NCI-H345 treated with DMSO at 0.1 percent for 48 hours (cell line): ENCODE results near the gene BNIP1.
A peak's percentile ranks its signal among the peaks of the same experiment; 100 is the strongest.

Source experiments
- DNase-seq: peaks from one replicate; lab custom pipeline; 2025; ENCODE audit not compliant: unreplicated experiment; lab: John Stamatoyannopoulos, UW

Gene BNIP1

DNA sequence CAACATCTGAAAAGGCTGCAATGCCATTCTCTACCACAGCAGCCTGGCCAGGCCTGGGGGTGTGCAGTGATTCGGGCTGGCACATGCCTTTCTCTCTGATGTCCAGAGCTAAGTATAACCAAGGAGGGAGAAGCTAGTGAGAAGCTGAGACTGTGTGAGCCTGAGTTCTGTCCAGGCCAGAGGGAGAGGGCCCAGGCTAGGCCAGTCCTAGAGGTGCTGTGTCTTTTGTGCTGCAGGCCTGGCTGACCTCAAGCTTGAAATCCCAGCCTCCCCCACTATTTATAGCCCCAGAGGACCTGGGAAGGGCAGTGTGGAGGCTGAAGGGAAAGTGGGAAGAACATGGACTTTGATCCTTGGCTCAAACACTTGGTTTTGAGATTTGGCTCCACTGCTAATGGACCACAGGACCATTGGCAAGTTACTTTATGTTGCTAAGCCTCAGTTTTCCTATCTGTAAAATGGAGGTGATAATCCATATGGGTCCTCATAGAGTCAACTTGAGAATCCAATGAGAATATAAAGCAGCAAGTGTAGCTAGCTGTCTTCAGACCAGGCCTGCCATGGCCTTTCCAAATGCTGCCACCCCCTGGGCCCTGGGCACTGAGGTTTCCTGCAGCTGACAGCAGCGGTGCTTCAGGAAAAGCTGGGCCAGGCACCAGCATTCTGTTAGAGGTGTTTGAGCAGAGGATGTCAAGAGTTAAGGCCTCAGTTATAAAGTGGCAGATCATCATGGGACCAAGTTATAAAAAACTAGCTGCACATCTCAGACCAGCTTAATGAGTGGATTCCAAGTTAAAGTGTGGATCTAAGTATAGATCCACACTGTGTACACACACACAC, 21.1 kb downstream of the BNIP1 start:
- no peak for DNase-seq

DNA sequence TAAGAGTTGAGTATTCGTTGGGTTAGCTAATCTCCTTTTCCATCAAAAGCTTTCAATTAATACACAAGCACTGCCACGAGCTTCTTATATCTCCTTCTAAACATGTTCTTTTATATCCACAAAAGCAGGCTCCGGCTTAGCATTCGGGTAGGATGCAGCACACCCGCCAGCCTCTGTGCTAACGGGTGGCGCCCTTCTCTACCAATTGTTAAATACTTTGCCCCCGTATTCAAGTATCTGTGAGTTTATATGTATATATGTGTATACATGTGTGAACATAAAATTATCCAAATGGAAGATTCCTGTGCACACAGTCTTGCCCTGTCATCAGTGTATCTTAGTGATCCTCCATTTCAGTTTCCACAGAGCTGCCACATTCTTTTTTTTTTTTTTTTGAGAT, 27.8 kb downstream of the BNIP1 start:
- no peak for DNase-seq

DNA sequence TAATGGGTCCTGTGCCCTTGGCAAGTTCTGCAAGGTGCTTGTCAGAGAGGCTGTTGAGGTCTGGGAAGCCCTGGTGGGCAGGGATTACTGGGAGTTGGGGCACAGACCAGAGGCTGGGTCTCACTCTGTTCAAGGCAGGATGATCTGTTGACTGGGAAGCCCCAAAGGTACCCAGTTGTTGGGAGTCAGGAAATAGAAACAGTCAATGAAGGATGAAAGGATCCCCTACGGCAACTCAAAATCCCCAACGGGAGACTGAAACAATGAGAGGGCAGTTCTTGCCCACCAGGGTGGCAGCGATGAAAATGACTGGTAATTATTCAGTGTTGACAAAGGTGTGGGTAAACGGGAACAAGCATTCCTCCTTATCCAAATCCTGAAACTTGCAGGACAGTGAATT, 31.2 kb downstream of the BNIP1 start:
- DNase-seq = no peak

DNA sequence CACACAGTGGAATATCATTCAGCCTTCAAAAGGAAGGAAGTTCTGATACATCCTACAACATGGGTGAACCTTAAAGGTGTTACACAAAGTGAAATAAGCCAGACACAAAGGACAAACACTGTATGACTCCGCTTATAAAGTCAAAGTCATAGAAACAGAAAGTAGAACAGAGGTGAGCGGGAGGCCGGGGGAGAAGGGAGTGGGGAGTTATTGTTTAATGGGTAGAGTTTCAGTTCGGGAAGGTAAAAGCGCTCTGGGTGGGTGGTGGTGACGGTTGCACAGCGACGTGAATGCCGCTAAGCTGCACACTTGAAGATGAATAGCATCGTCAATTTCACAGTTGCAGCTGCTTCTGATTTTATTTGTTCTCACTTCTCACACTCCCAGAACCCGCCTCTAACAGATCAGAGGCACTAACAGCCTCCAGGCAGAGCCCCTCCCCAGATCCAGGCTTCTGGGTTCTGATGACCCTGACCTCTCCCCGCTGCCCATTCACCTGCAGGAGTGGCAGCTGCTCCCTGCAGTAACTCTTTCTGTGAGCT, 34.1 kb downstream of the BNIP1 start:
- DNase-seq = peak; percentile 37

DNA sequence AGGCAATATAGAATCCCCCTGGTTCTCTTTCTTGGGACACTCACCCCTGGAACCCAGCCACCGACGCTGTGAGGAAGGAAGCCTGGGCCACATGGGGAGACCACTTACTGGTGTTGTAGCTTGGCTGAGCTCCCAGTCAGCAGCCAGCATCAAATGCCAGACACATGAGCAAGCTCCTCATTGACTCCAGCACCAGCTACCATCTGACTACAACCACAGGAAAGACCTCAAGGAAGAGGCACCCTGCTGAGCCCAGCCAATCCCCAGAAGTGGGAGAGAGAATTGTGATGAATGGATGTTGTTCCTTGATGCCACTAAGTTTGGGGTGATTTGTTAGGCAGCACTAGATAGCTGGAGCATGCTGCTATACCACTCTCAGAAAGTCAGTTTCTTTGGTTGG, 36.0 kb downstream of the BNIP1 start:
- no peak for DNase-seq

DNA sequence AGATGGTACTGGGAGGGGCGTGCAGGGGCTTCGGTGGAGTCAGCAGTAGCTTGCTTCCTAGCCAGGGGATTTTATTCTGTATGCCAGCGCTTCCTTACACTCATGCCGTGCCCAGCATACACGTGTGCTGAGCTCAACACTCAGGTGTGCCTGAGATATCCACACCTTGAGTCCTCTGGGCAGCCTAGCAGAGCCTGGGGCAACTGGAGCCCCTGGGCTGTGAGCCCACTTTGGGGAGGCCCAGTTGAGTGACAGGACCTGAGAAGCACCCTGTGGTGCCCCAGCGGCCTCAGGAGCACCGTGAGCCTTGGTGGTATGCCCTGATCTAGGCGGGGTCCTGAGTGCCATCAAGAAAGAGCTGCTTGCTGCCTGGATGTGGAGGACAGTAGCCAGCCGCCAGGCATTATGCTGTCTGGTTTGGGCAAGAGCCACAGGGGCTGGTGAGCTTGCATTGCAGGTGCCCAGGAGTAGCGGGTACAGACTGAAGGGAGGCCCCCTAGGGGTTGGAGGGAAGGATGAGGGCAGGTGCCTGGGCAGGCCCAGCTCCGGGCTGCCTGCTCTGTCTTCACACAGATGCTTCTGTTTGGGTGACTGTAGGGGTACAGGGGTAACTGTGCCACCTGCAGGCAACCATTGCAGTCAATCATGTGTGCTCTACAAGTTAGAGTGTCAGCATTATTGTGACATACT, 42.9 kb downstream of the BNIP1 start:
- no peak for DNase-seq

DNA sequence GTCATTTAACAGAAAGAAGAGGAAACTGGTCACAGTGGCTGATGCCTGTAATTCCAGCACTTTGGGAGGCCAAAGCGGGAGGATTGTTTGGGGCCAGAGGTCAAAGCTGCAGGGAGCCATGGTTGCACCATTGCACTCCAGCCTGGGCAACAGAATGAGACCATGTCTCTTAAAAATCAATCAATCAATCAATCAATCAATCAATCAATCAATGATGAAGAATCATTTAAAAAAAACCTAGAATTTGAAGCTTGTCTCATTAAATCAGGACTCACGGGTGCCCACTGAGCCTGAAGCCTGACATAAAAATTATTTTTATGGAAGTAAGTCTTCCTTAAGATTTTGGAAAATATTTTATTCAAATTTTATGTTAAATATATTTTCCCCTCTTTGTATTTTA, 43.9 kb downstream of the BNIP1 start:
- no peak for DNase-seq

DNA sequence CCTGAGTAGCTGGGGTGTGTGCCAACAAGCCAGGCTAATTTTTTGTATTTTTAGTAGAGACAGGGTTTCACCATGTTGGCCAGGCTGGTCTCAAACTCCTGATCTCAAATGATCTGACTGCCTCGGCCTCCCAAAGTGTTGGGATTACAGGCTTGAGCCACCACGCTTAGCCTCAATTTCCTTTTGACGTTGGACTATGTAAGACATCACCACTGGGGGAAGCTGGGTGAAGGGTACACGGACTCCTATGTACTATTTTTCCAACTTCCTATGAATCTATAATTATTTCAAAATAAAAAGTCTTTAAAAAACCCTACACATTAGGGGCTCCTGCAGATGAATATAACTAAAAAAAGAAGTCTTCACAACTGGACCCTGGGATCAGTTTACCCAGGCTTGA, 46.7 kb downstream of the BNIP1 start:
- no peak for DNase-seq

DNA sequence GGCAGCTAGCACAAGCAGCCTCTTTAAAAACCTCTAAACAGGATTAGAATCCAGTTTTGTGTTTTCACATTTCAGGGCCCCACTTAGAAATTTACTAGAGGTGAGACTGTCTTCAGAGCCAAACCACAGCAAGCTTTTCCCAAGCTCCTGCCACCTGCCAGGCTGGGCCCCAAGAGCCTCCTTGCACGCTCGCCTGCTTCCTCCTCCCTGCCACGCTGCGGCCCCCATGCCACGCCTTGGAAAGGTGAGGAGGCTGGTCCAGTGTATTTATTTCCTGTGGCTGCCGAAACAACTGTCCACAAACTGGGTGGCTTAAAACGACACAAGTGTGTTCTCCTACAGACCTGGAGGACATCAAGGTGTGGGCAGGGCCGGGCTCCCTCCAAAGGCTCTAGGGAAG, 47.2 kb downstream of the BNIP1 start:
- DNase-seq = no peak

DNA sequence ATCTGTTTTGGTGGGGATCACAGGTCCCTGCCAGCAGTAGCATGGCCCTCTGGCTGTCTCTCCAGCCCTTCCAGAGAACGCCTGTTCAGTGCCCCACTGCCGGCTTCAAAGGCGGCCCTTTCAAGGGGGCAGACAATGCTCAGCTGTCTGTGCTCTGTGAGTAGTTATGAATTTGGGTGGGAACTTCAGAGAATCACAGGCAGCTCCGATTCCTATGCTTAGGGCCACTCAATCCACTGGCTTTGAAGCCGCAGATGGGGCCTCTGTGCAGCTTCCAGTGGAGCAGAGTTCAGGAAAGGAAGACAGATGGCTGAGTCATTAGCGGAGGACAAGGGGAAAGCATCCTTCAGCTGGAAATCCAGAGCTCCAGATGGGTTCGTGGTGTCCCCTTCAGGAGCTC, 48.2 kb downstream of the BNIP1 start:
- no peak for DNase-seq

DNA sequence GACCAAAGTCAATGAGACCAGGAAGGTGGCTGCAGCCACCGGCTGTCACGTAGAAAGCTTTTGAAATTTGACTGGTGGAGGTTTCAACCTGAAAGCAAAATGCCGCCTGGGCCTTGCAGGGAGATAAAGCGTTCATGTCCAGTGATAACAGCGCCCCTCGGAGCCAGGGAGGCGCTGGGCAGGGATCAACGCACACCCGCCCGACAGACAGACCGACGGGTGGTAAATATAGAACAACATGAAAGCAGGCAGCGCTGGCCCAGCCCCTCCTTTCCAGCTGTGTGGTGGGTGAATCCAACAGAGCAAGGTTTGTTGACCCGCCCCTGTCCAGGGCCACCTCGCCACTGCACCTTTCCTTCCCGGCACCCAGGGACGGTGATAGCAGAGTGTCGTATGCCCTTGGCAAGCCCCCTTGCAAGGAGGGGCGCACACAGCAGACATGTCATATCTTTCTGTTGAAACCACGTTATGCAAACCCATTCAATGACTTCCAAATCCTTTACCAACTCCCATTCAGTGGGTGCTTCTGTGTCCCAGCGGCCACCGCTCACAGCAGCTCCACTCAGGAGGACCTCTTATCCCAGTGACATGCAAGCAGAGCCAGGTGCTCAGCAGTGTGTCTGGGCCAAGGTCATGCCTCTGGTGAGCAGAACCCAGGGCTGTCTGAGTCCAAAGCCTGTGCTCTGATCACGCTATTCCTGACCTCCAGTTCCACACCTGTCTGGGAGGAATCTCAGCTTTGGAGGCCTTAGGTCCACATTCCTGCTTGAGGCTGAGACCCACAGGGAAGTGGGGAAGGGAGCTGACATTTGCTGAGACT, 52.0 kb downstream of the BNIP1 start:
- no peak for DNase-seq

DNA sequence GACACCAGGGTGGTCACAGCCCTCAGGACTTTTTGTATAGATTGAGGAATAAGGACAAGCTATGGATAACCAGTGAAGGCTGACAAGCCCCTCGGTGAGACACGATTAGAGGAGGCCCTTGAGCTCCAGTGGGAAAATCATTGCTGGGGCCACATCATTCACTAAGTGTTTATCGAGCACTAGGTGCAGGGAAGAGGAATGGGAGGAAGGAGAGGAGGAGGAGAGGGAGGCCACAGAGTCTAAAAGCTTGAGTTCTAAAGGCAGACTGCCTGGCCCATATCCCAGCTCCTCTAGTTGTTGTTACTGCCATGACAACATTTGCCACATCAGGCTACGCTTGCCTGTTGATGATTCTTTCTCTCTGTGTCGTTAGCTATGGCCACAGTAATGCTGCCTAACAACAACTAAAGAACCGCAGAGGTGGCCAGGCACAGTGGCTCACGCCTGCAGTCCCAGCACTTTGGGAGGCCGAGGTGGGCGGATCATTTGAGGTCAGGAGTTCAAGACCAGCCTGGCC, 53.1 kb downstream of the BNIP1 start:
- DNase-seq = no peak

DNA sequence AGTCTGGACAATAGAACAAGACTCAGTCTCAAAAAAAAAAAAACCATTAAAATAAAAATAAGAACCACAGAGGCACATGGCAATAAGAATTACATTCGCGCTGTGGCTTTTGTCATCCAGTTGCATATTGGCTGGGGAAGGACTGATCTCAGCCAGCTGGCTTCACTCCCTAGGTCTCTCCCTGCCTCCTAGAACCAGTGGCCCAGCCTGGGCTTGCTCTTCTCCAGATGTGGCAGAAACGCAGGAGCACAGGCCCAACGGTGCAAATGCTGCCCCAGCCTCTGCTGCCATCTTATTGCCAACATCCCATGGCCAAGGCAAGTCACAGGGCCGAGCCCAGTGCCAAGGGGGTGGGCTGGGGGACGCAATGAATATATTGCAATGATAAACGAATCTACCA, 53.7 kb downstream of the BNIP1 start:
- DNase-seq = no peak

DNA sequence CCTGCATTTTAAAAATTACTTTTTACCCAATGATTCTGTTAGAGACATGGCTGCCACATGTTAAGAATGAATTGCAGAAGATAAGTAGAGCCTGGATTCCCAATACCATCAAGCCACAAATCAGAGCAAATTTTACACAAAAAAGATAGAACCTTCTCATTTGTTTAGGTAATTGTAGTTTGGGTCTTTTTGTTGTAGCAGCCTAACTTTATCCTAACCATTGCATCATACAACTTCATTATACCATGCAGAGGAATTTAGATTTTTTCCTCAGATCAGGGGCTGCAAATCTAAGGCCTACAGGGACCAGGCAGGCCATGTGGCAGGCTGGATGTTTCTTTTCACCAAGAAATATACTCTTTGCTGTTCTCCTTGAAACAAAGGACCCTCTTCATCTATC, 56.0 kb downstream of the BNIP1 start:
- no peak for DNase-seq

DNA sequence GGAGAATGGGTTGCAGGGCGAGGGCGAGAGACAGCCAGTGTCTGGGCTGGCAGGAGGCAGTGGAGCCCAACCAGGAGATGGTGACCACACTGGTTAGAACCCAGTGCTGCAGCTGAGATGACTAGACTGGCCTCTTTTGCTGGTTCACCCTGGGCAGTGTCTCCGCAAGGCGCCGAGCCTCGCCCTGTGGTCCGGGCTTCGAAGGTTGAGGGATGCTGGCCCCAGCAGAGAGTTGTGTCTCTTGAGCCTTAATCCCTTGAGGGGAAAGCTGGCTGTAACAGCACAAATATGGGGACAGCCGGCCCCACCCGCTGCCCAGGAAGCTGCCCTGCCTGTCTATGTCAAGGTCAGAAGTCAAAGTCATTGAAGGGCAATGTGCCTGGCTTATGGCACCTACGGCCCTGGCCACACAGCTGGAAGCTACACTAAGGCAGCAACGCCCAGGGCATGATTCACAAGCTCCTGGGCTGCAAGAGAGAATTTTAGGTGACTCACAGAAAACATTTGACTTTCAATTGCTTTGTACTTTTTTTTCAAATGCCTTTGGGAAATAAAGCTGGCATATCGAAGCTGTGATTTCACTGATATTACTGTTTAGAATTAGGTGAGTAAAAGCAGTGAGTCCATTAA, 57.4 kb downstream of the BNIP1 start:
- DNase-seq = no peak

DNA sequence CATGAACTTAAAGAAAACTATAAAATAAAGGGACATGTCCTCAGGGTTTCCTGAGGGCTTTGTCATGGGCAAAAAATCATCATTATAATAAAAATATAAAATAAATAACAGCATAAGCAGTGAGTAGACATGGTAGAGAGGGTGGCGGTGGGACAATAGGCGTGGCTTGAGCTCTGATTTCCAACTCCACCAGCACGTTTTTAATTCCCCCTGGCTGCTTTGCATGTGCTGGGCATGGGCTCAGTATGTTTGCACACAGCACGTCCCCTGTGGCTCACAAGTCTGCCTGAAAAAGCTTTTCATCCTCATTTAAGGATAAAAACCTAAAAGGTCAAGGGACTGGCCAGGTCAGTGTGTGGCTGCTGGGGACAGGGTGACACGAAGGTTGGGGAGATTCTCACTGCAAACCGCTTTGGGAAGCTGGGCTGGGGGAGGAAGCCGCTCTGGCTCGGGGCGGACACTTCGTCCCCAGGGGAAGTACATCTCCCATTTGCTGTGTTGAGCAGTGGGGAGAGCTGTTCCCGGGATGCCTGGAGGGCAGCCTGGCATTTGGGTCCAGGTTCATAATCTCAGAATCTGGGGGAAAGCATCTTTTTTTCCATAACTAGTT, 58.0 kb downstream of the BNIP1 start:
- no peak for DNase-seq

DNA sequence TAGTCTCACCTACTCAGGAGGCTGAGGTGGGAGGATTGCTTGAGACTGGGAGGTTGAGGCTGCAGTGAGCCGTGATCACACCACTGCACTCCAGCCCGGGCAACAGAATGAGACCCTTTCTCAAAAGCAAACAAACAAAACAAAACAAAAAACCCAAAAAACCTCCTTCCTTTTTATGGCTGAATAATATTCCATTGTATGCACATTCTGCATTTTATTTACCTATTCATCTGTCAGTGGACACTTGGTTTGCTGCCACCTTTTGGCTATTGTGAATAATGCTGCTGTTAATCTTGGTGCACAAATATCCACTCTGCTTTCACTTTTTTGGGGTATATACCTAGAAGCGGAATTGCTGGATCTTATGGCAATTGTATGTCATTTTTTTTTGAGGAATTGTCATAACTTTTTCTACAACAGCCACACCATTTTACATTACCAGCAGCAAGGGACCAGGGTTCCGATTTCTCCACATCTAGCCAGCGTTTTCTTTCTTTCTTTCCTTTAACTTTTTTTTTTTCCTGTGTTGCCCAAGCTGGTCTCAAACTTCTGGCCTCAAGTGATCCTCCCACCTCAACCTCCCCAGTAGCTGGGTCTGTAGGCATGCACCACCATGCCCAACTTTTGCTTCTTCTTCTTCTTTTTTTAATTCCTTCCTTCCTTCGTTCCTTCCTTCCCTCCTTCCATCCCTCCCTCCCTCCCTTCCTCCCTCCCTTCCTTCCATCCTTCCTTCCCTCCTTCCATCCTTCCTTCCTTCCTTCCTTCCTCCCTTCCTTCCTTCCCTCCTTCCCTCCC, 60.1 kb downstream of the BNIP1 start:
- no peak for DNase-seq

DNA sequence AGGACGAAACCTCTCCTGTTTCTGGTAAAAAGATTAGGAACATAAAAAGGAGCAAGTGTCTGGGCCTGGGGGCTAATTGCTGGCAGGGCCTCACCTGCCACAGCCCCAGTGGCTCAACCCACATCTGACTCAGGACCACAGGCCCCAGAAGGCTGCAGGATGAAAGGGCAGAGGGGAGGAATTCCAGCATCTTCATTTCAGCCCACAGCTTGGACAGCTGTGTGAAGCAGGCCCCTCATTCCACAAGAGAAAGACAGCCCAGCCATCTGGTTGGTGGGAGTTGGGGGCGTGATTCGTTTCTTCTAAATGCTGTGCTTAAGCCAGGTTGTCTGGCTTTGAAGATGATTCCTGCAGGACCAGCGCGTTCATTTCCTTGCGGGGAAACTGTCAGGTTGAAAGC, 61.6 kb downstream of the BNIP1 start:
- no peak for DNase-seq

DNA sequence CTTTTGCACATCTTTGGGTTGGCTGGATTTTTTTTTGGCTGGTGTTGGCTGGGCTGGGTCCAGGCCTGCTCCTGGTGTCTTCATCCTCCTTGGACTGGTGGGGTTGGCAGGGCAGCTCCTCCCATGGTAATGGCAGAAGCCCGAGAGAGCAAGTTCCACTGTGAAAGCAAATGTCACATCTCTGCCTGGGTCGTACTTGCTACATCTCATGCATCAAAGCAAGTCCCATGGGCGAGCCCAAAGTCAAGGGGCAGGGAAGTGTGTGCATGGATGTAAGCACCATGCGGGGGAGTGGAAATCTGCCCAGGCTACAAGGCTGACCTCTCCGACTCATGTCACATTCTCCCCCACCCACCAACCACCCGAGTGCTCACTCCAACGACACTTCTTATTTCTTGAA, 64.0 kb downstream of the BNIP1 start:
- DNase-seq = no peak

DNA sequence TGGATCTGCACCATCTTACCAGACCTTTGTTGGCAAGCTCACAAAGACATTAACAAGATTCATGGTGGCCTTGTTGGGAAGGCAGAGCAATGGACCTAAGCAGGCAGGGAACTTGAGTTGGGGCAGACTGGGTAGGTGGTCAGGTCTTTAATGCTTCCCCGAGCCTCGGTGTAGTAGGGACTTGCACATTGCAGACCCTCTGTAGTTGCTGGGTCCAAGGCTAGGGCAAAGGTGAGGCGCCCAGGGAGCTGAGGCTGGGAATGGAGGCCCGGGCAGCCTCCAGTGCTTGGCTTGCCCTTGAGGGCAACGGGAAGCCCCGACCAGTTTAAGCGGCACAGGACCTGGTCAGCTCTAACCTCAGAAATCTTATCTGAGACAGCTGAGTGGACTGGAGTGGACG, 66.5 kb downstream of the BNIP1 start:
- DNase-seq = no peak
